Fibroblast of villous mesenchyme (primary cell): ENCODE results near the gene LIPT1. TPM values are rescaled to one million over a fixed set of nuclear protein-coding genes. Genes with fewer than 3 reads are reported as not detected.
A peak's percentile ranks its signal among the peaks of the same experiment; 100 is the strongest.
"Not testable (repeated sequence)": the region's sequence is repeated elsewhere in the genome, so short reads cannot be mapped to it uniquely, and the experiment has no call there.

Experiments used
- DNase-seq: peaks from one replicate; pipeline ENCODE4 v3.0.0-alpha.2; 2010; ENCODE audit warnings: low read depth
- H3K4me3 ChIP-seq: 2 replicates; pipeline ENCODE4 v1.5.1; 2011; ENCODE audit warnings: low read depth, mild to moderate bottlenecking, low read length
- CTCF ChIP-seq: IDR thresholded peaks from 2 replicates; pipeline ENCODE4 v1.5.1; 2012; ENCODE audit warnings: low read depth, mild to moderate bottlenecking, low read length; ENCODE audit not compliant: insufficient read depth
- total RNA-seq: library from RNA; depleted of rRNA; stranded (reverse); fragments of >200 nt; gene quantifications from 2 replicates; pipeline ENCODE4 v1.2.3, GENCODE V29; 2012

The LIPT1 gene
- total RNA-seq = 2.3 and 6.5 TPM in 2 replicates

- H3K4me3 ChIP-seq = peak within 1 kb of the TSS; percentile 82
- TF ChIP-seq CTCF = peak; percentile 21
- peak; percentile 92 for DNase-seq
Observed at GRCh38 chr2:99154643-99155536, at the start of gene LIPT1, which contains the start of gene TSGA10. TSS of gene LIPT1 (plus strand) at chr2:99154967. CDS start at chr2:99161958, 6,991 bp downstream. TSS of gene TSGA10 (minus strand) at chr2:99154942. CDS start at chr2:99109439, 45,503 bp downstream.

GRCh38 chr2:99106913-99107312 lies 47.9 kb upstream of the LIPT1 start:
- TF ChIP-seq CTCF = no peak
- no peak for DNase-seq
- no peak overlapping the region for H3K4me3 ChIP-seq

GRCh38 chr2:99111236-99111635 lies 43.5 kb upstream of the LIPT1 start:
- no peak for TF ChIP-seq CTCF
- no peak for DNase-seq

GRCh38 chr2:99111945-99112344 lies 42.8 kb upstream of the LIPT1 start:
- no peak for TF ChIP-seq CTCF
- no peak for DNase-seq
- no peak overlapping the region for H3K4me3 ChIP-seq

More at GRCh38 chr2:99111236-99111635, 43.5 kb upstream of the LIPT1 start:
- H3K4me3 ChIP-seq = no peak overlapping the region

- TF ChIP-seq CTCF = no peak
- no peak overlapping the region for H3K4me3 ChIP-seq
- no peak for DNase-seq
Observed at GRCh38 chr2:99112617-99113016, 42.1 kb upstream of the LIPT1 start.

GRCh38 chr2:99127981-99128380 lies 26.8 kb upstream of the LIPT1 start:
- no peak for DNase-seq
- TF ChIP-seq CTCF = no peak
- H3K4me3 ChIP-seq = no peak overlapping the region

- not testable (repeated sequence) for H3K4me3 ChIP-seq
Observed at GRCh38 chr2:99135044-99135556, 19.7 kb upstream of the LIPT1 start.

More at GRCh38 chr2:99135044-99135556, 19.7 kb upstream of the LIPT1 start:
- not testable (repeated sequence) for DNase-seq
